Measurements from ENCODE around the gene CACNB2.
"Not testable (repeated sequence)": the region's sequence is repeated elsewhere in the genome, so short reads cannot be mapped to it uniquely, and the experiment has no call there.

Gene CACNB2

GRCh38 chr10:18429335-18429734 is 289.1 kb downstream of the CACNB2 start:
- TF ChIP-seq, protein P1, sequence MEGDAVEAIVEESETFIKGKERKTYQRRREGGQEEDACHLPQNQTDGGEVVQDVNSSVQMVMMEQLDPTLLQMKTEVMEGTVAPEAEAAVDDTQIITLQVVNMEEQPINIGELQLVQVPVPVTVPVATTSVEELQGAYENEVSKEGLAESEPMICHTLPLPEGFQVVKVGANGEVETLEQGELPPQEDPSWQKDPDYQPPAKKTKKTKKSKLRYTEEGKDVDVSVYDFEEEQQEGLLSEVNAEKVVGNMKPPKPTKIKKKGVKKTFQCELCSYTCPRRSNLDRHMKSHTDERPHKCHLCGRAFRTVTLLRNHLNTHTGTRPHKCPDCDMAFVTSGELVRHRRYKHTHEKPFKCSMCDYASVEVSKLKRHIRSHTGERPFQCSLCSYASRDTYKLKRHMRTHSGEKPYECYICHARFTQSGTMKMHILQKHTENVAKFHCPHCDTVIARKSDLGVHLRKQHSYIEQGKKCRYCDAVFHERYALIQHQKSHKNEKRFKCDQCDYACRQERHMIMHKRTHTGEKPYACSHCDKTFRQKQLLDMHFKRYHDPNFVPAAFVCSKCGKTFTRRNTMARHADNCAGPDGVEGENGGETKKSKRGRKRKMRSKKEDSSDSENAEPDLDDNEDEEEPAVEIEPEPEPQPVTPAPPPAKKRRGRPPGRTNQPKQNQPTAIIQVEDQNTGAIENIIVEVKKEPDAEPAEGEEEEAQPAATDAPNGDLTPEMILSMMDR (IDR thresholded peaks at IDR 0.05; ENCODE audit: borderline replicate concordance, insufficient read depth, low read depth, low read length): no peak
- no peak overlapping the region for H3K4me3 ChIP-seq (ENCODE audit: low read depth, low read length)

- H3K4me3 ChIP-seq (ENCODE audit: low read depth, low read length): no peak overlapping the region
- TF ChIP-seq, protein P1 (IDR thresholded peaks at IDR 0.05; ENCODE audit: borderline replicate concordance, insufficient read depth, low read depth, low read length): no peak
Observed at GRCh38 chr10:18436902-18437301, 296.7 kb downstream of the CACNB2 start.

DNA sequence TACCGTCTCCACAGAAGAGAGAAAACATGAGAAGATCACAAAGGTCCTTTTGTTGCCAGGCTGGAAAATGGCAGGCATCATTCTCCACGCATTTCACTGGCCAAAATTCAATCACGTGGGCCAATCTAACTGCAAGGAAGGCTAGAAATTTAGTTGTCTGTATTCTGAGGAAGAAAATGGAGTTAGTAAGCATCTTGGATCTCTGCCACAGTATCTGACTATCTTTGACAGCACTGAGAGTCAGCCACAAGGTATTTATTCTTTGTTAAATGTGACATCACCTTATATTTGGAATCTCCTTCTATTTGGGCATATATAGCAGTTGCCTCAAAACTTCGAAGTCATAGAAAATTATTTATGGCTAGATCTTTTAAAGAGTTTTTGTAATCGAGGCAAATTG is 297.3 kb downstream of the CACNB2 start:
- no peak overlapping the region for H3K4me3 ChIP-seq (ENCODE audit: low read depth, low read length)
- TF ChIP-seq, protein P1 (IDR thresholded peaks at IDR 0.05; ENCODE audit: borderline replicate concordance, insufficient read depth, low read depth, low read length): no peak

GRCh38 chr10:18438361-18439126 is 298.3 kb downstream of the CACNB2 start:
- TF ChIP-seq, protein P1 (IDR thresholded peaks at IDR 0.05; ENCODE audit: borderline replicate concordance, insufficient read depth, low read depth, low read length): no peak
- no peak overlapping the region for H3K4me3 ChIP-seq (ENCODE audit: low read depth, low read length)

- no peak overlapping the region for H3K4me3 ChIP-seq (ENCODE audit: low read depth, low read length)
- TF ChIP-seq, protein P1 (IDR thresholded peaks at IDR 0.05; ENCODE audit: borderline replicate concordance, insufficient read depth, low read depth, low read length): no peak
Observed at GRCh38 chr10:18439601-18440000, 299.4 kb downstream of the CACNB2 start.

DNA sequence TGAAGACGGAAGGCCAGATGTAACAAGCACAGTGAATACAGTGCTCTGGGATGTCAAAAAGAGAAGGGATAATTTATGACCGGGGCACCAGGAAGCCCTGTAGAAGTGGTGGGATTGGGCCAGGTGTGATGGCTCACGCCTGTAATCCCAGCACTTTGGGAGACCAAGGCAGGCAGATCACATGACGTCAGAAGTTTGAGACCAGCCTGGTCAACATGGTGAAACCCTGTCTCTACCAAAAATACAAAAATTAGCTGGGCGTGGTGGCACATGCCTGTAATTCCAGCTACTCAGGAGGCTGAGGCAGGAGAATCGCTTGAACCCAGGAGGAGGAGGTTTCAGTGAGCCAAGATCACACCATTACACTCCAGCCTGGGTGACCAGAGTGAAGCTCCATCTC is 305.4 kb downstream of the CACNB2 start:
- H3K4me3 ChIP-seq (ENCODE audit: low read depth, low read length): not testable (repeated sequence)

GRCh38 chr10:18446205-18446604 is 306.0 kb downstream of the CACNB2 start:
- no peak overlapping the region for H3K4me3 ChIP-seq (ENCODE audit: low read depth, low read length)
- TF ChIP-seq, protein P1 (IDR thresholded peaks at IDR 0.05; ENCODE audit: borderline replicate concordance, insufficient read depth, low read depth, low read length): no peak
